ENCODE measurements around the gene HOXA9.

The HOXA9 gene

DNA sequence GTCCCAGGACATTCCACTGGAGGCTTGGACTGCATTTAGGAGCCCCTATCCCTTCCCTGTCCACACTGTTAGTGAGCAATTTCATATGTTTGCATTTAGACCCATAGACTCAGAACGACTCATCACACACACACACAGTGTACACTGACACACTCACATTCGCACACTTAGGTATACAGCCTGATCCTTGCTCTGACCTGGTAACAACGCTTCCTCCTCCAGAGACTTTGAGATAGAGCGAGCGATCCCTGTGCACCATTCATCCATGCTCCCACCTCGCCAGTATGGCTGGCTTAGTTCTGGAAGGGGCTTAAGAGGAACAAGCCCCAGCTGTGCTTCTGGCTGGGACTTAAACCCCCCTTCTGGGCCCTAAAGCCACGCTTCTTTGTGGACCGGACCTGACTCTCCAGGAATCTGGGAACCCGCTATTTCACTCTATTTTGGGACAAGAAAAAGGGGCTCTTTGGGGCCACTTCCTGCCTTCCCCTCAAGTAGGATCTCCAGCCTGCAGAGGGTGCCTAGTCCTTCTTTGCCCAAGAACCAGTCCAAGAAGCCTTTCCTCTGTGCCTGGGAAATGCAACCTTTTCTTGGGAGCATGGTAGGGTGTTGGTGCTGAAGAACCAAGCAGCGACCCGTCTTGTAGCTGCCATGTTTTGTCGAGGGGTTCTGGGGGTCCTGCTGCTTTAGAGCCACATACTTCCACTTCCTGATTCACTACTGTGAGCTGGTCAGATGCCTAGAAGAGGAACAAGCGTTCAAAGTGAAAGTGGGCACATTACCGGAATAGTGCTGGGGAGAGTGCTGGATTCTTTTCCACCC lies 35.6 kb upstream of the HOXA9 start:
- DNase-seq: no peak

DNA sequence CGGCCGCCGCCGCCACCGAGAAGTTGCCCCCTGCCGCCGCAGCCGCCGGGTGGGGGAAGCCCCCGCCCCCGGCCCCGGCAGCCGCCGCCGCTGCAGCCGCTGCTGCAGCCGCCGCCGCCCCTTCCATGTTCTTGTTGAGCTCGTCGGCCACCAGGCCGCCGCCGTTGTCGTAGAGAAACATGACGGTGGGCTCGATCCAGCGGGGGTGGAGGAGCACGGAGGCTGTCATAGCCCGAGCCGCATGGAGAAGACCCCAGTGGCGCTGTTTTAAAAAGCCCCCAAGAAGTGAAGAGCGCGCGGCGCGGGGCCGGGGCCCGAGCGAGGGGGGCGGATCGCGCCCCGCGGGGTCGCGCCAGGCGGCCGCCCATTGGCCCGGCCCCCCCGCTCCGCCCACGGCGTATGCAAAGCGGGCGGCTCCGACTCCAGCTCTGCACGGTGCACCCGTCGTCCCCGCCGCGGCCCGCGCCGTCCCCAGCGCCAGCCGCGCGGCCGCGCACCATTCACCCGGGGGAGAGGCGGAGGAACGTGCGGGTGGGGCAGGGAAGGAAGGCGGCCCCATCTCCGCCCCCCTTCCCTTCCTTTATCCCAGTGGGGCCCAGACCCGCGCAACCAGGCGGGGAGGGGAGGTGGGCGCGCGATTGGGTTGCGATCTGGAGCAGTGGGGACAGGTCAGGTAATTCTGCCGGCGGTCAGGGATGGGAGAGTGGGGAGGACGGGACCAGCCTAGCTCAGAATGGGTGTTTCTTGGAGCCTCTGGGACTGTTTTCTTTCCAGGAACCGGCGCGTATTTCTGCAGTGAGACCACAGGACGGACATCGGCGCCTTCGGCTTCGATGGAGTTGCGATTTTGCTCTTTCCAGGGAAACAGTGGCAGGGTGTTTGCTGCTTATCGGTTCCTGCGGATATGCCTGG lies 34.8 kb upstream of the HOXA9 start, which contains the start of gene HOXA13:
Gene HOXA13 (minus strand): TSS at position 243 of the 912 bp plus-strand sequence. CDS start 14 bp downstream, at position 229.
- DNase-seq: no peak

DNA sequence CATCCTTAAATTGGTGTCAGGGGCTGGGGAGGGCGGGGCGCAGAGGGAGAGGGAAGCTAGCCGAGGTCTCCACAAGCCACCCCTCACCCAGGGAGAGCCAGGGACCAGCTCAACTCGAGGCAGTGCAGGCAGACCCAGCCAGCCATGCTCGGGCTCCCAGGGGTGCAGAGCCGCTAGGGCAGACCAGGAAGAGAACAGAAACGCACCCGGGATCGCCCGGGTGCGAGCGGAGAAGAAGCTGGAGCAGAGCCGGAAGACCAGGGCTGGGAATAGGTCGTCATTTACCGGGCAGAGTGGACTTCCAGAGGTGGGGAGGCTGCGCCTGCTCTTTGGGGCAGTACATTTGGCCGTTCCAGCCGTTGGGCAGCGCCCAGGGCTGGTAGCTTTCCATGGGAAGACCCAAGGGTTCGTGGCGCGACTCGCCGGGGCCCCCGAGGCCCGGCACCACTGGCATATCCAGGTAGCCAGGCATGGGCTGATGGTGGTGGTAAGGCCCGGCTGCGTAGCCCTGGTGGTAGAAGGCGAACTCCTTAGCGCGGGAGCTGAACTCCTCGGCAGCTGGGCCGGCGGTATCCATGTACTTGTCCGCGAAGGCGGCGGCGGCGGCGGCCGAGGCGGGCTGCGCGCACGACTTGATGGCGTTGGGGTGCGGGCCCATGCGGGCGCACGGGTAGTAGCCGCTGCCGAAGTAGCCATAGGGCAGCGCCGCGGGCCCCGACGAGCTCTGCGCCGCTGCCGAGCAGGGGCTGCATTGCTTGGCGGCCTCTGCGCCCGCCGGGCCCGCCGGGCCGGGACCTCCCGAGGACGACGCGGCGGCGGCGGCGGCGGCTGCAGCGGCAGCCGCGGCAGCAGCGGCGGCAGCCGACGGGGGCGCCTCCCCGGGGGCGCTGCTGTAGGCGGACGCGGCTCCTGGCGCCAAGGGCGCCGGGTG lies 33.8 kb upstream of the HOXA9 start:
- DNase-seq: no peak

DNA sequence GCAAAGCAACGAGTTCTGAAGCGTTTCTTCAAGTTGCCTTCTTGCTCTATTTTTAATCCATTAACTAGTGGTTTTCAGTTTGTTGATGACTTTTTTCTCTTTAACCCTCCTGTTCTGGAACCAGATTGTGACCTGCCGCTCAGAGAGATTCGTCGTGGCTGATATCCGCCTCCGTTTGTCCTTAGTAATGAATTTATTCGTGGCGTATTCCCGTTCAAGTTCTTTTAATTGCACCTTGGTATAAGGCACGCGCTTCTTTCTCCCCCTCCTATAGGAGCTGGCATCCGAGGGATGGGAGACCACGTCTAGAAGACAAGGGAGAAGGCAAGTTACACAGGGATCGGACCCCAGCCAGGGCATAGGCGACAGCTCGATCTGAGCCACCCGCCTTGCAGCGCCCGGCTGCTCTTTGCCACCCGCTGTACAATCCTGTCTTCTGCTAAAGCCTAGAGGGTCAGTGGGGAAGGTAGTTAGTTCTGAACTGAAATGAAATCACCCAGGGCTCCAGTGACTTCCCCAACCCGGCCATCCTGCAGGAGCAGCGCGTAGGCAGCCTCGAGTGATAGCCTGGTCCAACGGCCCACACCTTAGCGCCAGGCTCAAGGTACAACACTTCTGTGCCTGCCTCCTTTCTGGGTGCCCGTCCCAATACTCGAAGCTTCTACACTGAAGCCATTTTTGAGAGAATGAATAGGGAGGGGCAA lies 33.0 kb upstream of the HOXA9 start:
- no peak for DNase-seq

DNA sequence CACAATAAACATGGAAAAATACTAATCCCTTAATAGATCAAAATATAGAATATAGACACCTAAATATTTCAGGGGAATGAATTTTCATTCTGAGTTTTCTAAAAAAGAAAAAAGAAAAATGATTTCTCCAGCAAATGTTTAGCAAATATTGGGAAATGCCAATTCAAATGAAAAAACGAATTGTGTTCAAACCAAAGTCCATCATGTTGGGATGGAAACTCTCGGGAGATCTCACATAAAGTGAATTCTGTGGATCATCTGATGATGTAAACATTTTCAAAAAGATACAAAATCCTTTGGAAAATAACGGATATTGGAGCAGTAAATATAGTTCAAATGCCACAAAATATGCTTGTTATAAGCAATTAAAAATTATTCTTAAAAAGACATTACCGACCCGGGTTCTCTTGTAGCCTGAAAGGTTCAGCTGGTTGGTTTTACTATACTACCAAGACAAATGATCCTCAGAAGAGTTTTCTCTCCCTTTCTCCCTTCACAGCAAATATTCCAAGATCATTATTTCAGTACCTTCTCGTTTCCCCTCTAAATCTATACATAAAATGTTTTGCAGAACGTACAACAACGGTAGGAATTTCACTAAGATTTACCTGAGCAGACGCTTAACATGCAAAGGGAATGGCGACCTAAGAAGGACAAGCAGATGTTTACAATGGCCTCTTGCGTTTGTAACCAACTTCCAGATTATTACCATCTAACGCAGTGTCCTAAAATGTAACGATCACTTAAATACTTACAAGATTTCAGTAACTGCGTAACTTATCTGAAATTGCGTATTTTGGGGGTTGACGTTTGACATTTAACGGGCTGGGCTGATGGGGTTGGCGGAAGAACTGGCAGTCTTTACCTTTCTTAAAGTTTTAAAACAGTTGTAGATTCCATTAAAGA lies 32.1 kb upstream of the HOXA9 start:
- DNase-seq: no peak

DNA sequence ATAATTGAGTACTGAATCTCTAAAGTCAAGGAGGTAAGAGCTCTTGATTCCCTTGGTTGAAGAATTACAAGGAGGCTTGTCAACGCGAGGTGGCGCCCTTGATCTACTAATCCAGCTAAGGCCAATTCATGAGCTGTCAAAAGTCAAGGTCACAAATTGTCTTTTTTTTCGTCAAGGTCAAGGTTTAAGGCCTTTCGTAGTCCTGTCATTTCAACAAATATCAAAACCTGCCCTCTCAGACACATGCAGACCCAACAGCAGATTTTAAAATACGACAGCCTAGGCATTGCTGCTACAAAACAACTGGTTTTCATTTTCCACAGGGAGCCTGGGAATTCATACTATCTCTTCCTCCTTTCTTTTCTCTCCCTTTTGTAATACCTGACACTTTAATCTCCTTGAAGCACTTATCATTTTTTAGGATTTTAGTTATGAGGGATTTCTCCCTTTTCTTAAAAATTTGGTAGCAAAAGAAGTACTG lies 31.0 kb upstream of the HOXA9 start:
- DNase-seq: peak; percentile 89 to 90

DNA sequence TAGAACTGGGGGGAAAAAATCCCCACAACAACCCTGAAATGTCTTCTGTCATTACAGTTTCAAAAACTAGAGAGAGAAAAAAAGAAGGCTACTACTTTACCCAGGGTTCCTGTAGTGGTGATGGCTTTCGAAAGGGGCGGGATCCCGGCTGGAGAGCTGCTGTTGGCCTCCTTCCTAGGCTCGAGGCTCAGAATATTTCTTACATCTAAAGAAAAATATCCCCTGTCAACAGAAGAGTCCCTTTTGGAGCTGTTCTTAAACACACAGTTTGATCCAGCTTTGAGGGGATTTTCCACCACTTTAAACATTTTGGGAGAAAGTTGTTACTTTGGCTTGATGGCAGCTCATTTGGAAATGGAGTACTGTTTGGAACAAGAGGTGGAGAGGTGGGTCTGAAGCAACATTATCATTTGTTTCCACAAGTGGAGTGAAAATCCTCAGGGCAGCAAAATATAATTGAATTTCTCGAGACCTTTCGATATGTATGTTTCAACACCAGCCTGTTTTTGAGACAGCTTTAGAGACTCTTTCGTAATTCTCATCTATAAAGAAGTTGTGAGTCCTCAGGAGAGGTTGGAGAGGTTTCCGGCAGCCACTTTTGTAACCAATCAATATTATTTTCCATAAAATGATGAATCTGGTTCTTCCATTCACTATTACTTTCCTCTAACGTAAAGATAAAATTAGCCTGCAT lies 29.5 kb upstream of the HOXA9 start:
- no peak for DNase-seq

DNA sequence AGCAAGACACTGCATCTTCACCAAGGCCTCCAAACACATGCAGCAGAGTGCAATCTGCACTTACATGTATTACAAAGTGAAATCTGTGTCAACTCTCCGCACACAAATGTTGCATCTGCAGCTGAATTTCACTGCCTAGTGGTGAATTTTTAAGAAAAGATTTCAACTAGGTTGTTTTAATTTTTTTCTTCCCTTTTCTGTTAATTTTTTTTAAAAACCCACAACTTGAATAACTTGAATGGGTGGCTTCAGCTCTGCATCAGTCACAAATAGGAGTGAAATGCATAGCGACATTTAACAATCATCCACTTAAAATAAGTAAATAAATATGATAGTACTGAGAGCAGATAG lies 28.6 kb upstream of the HOXA9 start:
- DNase-seq: no peak

DNA sequence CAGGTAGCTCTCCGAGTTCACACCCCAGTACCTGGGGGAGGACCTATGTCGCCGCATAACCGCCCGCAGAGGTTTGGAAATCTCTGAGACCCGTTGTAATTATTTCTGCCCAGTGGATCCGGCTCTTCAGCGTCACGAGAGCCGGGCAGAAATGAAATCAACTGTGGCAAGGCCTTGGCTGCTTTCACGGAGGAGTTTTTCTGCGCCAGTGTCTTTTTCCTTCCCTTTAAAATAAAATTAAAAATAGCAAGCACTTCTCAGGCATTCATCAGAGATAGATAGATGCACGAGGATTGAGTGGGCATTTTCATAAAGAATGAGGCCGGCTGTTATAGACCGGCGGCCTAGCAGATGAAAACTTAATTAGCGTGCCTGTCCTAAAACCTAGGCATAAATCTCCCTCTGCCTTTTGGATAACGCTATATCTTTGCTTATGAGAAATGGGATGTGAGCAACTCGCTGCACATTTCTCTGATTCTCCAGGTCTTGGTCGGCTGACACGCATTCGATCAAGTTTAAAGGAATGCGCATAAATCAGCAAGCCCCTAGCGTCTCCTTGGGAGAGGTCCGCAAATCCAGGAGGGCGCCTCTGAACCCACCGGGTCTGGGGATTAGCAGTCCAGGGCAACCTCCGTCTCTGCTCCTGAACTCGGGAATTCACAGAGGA lies 28.1 kb upstream of the HOXA9 start:
- DNase-seq: peak in 1 of 2 donors; percentile 16

DNA sequence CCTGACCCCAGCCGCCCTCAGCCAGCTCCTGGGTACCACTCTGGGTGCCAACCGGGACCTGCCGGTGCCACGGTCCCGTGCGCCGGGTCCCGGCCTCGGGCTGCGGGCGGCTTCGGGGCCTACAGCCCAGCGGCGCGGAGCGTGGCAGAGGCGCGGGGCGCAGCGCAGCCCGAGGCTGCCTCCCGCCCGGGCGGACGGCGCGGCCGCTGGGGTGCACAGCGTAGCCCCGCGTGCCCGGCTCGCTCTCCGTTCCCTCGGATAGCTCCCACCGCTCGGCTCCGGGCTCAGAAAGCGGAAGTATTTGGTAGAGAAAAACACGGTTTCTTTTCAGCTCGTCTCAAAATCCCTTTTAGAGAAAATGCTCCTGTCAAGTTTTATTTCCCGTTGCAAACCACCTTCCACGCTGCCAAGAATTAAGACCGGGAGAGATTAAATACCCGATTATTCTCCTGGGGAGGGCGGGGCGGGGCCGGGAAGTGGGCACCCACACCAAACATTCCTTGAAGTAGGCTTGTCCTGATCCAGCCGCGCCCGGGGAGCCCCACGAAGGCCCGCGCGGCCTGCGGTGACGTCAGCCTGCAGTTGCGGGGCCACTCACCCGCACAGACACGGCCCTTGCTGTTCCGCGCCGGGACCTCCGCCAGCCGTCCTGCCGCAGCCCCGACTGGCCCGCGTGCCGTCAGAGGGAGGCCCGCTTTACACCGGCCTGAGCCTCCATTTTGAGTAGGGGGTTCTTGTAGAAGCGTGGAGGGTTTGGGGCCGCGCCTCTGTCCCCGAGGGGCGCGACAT lies 27.4 kb upstream of the HOXA9 start:
- DNase-seq: peak in 1 of 2 donors; percentile 14

DNA sequence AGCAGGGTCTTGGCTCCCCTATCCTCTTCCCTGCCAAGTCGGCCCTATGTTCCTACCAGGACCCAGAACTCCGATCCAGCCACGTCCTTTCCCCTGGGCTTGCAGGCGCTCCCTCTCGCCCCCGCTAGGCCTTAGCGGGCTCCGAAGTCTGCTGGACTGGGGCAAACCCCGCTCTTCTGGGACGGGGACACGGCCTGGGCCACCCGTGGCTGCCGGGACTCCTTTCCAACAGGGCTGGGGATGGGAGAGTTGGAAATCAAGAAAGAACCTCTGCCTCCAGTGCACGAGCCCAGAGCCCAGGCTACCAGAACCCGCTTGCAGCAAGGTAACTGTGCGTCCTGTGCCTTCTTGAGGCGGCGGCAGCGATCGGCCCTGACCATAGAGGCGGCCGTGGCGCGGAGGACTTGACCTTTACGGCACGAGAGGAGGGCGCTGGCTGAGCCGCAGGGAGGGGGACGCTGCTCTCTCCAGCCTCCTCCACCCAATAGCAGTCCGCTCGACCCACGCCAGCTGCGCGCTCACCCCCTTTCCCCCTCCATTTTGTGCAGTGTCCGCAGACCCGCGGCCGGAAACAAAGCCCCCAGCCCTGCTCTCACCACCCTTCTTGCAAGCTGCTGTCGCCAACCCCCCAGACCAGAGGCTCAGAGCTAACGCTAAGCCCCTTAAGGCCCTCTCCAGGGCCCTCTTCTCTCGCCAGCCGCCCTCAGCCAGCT lies 26.7 kb upstream of the HOXA9 start:
- DNase-seq: no peak

DNA sequence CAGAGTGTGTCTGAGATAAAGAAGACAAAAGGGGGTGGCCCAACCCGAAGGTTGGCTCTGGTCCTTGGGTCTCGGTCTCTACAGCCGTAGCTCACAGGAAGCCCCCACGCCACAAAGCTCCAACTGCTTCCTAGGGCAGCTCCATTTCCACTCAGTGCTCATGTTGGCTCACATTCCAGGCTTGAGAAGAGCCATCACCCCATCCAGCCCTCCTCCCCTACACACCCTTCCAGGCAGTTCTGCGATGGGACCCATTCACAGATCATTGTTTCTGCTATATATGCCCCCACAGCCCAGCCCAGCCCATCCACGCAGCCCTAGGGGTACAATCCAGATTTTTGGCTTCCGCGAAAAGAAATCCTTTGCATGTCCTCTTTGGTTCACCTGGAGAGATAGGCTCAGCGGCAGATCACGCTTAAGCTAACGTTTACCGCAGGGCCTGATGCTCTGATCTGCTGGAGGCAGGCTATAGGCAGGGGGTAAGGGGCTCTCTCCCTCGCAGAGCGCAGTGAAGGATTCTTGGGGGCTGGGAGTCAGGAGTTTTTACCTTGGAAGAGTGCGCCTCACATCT lies 25.9 kb upstream of the HOXA9 start:
- DNase-seq: no peak

DNA sequence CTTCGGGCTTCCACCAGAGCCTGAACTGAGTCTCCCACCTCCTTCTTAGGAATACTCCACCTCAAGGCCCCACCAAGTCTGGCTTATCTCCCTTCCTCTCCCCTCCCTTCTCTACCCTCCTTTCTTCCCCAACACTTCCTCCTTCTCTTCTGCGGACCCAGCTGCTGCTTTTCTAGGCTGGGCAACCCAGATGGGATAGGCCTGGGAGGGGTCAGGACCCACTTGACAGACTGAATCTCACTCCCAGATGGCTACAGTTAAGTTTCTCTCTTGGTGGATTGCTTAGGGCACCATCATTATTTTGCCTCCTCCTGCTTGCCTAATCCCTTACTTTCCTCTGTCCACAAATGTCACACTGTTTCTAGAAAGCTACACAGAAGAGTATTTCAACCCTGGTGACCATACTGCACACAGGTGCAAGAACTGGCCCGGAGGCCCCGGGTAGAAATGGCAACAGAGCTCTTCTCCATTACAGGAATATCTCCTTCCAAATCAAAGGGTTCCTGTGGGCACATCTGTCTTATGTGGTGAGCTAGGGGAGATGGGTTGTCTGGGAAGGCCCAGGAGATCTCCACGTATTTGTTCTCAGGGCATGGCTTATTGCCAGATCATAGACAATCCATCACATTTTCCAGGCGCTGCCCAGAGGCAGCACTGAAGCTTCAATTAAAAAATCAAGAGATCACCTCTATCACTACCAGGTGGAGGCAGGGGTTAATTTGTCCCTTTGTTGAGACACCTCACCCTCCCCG lies 24.8 kb upstream of the HOXA9 start:
- DNase-seq: no peak

DNA sequence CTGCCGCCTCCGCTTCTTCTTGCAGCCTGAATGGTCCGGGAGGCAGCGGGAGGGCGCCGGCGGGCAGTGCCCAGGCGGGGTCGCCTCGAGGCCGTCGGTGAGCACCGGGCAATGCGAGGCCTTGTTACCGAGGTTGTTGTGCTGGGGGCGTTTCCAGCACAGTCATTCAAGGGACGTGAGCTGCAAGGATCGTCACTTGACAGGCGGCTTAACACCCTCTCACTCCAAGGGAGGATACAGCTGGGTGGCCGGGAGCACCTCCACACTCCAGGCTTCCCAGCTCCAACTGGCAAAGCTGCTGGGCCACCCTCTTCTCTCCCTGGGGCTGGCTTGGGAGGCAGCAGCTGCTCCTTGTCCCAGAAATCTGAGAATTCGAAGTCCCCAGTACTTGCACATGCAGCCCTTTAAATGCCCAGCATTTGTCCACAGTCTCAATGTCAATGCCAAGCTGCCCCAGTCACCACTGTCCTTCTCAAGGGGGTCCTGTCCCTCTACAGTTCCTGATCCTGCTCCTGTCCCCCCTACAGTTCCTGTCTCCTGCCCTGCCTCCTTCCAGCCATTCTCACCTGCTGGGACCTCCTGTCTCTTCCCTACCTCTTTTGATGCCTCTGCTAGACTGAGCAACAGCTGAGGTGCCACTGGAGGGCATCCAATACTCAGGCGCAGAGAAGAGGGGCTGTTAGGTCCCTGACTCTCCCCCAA lies 24.1 kb upstream of the HOXA9 start:
- no peak for DNase-seq

DNA sequence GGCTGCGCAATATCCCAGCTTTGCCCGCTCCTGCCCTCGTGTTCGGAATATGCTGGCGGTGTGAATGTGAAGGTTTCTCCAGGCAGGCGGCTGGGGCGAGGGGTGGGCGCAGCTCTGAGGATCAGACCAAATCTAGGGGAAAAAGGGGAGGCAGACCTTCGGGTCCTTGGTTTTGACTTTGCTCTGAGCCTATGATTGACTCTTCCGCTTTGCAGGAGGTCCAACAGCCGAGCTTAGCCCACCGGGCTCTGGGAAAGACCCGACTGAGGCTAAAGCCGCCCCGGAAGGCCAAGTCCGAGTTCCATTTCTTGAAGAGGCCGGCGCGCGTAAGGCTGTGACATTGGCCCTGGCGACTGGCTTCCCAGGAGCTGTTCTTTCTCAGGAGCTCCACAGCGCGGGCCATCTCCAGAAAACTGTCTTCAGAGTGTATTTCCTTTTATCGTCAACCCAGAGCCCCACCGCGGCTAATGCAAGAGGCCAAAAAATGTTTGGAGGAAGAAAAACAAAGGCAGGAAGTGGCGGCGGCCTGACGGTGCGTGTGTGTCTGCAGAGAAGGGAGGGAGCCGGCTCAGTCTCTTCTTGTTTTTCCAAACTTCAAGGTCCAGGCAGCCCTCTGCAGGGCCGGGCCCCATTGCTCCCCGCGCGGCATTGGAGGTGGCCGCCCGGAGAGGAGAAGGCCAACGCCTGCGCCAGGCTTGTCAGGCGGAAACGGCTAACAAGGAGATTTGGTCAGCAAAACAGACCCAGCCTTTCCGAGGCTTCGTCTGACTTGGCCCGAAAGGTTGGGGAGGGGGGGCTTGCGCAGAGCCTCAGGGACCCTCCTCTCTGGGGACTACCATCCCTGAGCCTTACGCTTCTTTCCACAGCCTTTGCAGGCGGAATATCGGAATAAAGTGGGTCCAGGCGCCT lies 23.3 kb upstream of the HOXA9 start:
- DNase-seq: no peak

All from stimulated activated CD4-positive, alpha-beta T cell treated with anti-CD3 and anti-CD28 coated beads, Interleukin-2, amount 100 ng/mL, for 24 hours (primary cell).